HepG2 (cell line): Measurements from ENCODE around the gene KL. TPM values are rescaled to one million over a fixed set of nuclear protein-coding genes. Genes with fewer than 3 reads are reported as not detected.

Source experiments
- ATF7 ChIP-seq, 2 experiments: fragments of 450-650 bp in 1 of 2; sonication (generic) in 1 of 2; formaldehyde crosslinking in 1 of 2; IDR thresholded peaks; 2 replicates each; pipeline versions ENCODE4 v1.4.0 to v1.6.1; 2016 to 2020; ENCODE audit warnings: antibody characterized with exemption in 1 of 2, mild to moderate bottlenecking in 1 of 2, missing genetic modification reagents in 1 of 2
- GFI1 ChIP-seq: sonication (generic); formaldehyde crosslinking; IDR thresholded peaks from 2 replicates; pipeline ENCODE4 v1.5.0; 2020; ENCODE audit warnings: missing genetic modification reagents, mild to moderate bottlenecking, borderline replicate concordance
- HOXA5 ChIP-seq: sonication (generic); formaldehyde crosslinking; IDR thresholded peaks from 2 replicates; pipeline ENCODE4 v1.4.0; 2020; ENCODE audit warnings: missing genetic modification reagents
- JARID2 ChIP-seq: sonication (generic); formaldehyde crosslinking; IDR thresholded peaks from 2 replicates; pipeline ENCODE4 v1.8.1; 2023; ENCODE audit warnings: missing genetic modification reagents, inconsistent platforms; ENCODE audit not compliant: insufficient replicate concordance
- KDM3A ChIP-seq: IDR thresholded peaks from 2 replicates; pipeline ENCODE4 v1.6.1; 2018; ENCODE audit warnings: low read depth, missing compliant biosample characterization
- LCORL ChIP-seq, 2 experiments: fragments of 450-650 bp in 1 of 2; sonication (generic) in 1 of 2; formaldehyde crosslinking in 1 of 2; IDR thresholded peaks; 2 replicates each; pipeline versions ENCODE4 v1.5.0 to v1.6.1; 2017 to 2020; ENCODE audit warnings: antibody characterized with exemption in 1 of 2, missing genetic modification reagents in 1 of 2
- MZF1 ChIP-seq: sonication (generic); formaldehyde crosslinking; IDR thresholded peaks from 2 replicates; pipeline ENCODE4 v1.8.1; 2023; ENCODE audit warnings: mild to moderate bottlenecking, missing genetic modification reagents, borderline replicate concordance
- NR1H2 ChIP-seq: sonication (generic); formaldehyde crosslinking; IDR thresholded peaks from 2 replicates; pipeline ENCODE4 v1.8.1; 2022; ENCODE audit warnings: low read depth, missing genetic modification reagents, borderline replicate concordance
- PPARG ChIP-seq: conservative IDR thresholded peaks from 2 replicates; pipeline ENCODE4 v1.6.1; 2016; ENCODE audit warnings: missing biosample characterization, missing genetic modification reagents
- RERE ChIP-seq: IDR thresholded peaks from 2 replicates; pipeline ENCODE4 v1.6.1; 2016; ENCODE audit warnings: low read depth, missing genetic modification reagents, missing compliant biosample characterization
- ZC3H13 ChIP-seq: sonication (generic); formaldehyde crosslinking; IDR thresholded peaks from 2 replicates; pipeline ENCODE4 v1.8.1; 2023; ENCODE audit warnings: mild to moderate bottlenecking, missing genetic modification reagents, moderate library complexity
- ZNF10 ChIP-seq: sonication (generic); formaldehyde crosslinking; IDR thresholded peaks from 2 replicates; pipeline ENCODE4 v1.4.0; 2020; ENCODE audit warnings: mild to moderate bottlenecking, low read depth, missing genetic modification reagents, borderline replicate concordance
- ZNF253 ChIP-seq: sonication (generic); formaldehyde crosslinking; IDR thresholded peaks from 2 replicates; pipeline ENCODE4 v1.8.0; 2022; ENCODE audit warnings: mild to moderate bottlenecking, missing genetic modification reagents, borderline replicate concordance
- ZNF644 ChIP-seq: IDR thresholded peaks from 2 replicates; pipeline ENCODE4 v1.6.1; 2016; ENCODE audit warnings: low read depth
- ZNF720 ChIP-seq: sonication (generic); formaldehyde crosslinking; IDR thresholded peaks from 2 replicates; pipeline ENCODE4 v1.4.0; 2020; ENCODE audit warnings: missing genetic modification reagents
- ZNF891 ChIP-seq: sonication (generic); formaldehyde crosslinking; IDR thresholded peaks from 2 replicates; pipeline ENCODE4 v1.5.0; 2020; ENCODE audit warnings: mild to moderate bottlenecking, missing genetic modification reagents
- polyA plus RNA-seq, 8 experiments: library from polyadenylated mRNA; depleted of rRNA in 3 of 8; stranded (reverse) in 7 of 8; unstranded in 1 of 8; fragments of >200 nt; fragmentation: Illumina TruSeq in 4 of 8; extraction: Trizol in 4 of 8; gene quantifications; 2 replicates each; pipeline versions ENCODE4 v1.2.1 to v1.2.3, GENCODE V29; 2011 to 2016; ENCODE audit warnings: low read depth in 4 of 8, missing spikeins in 1 of 8, mixed read lengths in 1 of 8; ENCODE audit not compliant: insufficient read depth in 1 of 8
- total RNA-seq, 5 experiments: library from RNA; depleted of rRNA; stranded (reverse); fragments of >200 nt; fragmentation: Illumina TruSeq; extraction: Trizol; gene quantifications; 2 replicates each; pipeline ENCODE4 v1.2.3, GENCODE V29; 2016; ENCODE audit warnings: low read depth in 1 of 5
- TF ChIP-seq, protein P1 (sequence below): IDR thresholded peaks from 2 replicates; pipeline ENCODE4 v1.6.1; 2012; ENCODE audit warnings: low read depth, low read length, improper control_type of control experiment
- TF ChIP-seq, protein P2 (sequence below): sonication (generic); formaldehyde crosslinking; IDR thresholded peaks from 2 replicates; pipeline ENCODE4 v1.8.1; 2022; ENCODE audit warnings: low read depth, mild to moderate bottlenecking, missing genetic modification reagents

The KL gene
- total and polyA plus RNA-seq, 2 of the 13 experiments (the other 11 are each of a cell fraction or from before 2014, with no cell fraction given) = not detected

GRCh38 chr13:33090755-33091414, 74.7 kb downstream of the KL start (continued):
- TF ChIP-seq RERE (CRISPR knock-in tag) (no peak), ZNF10 (no peak), ZNF891 (CRISPR knock-in tag) (no peak), PPARG (CRISPR knock-in tag) (no peak), ZNF720 (CRISPR knock-in tag) (no peak), GFI1 (CRISPR knock-in tag) (peak; percentile 77), ATF7 (IDR thresholded peaks at IDR 0.05) (no peak), ATF7 (CRISPR knock-in tag; IDR thresholded peaks at IDR 0.05) (no peak), HOXA5 (CRISPR knock-in tag) (no peak), ZNF253 (no peak), ZC3H13 (no peak), ZNF644 (CRISPR knock-in tag) (peak; percentile 60; the same call in 1 of the 2 replicates), NR1H2 (CRISPR knock-in tag) (no peak), MZF1 (CRISPR knock-in tag) (no peak), KDM3A (CRISPR knock-in tag) (no peak), LCORL (IDR thresholded peaks at IDR 0.05) (no peak), LCORL (CRISPR knock-in tag; IDR thresholded peaks at IDR 0.05) (no peak; the same call in 1 of the 2 replicates), JARID2 (CRISPR knock-in tag) (no peak)
- TF ChIP-seq, protein P1, sequence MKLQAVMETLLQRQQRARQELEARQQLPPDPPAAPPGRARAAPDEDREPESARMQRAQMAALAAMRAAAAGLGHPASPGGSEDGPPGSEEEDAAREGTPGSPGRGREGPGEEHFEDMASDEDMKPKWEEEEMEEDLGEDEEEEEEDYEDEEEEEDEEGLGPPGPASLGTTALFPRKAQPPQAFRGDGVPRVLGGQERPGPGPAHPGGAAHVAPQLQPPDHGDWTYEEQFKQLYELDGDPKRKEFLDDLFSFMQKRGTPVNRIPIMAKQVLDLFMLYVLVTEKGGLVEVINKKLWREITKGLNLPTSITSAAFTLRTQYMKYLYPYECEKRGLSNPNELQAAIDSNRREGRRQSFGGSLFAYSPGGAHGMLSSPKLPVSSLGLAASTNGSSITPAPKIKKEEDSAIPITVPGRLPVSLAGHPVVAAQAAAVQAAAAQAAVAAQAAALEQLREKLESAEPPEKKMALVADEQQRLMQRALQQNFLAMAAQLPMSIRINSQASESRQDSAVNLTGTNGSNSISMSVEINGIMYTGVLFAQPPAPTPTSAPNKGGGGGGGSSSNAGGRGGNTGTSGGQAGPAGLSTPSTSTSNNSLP = peak; percentile 75
- TF ChIP-seq, protein P2, sequence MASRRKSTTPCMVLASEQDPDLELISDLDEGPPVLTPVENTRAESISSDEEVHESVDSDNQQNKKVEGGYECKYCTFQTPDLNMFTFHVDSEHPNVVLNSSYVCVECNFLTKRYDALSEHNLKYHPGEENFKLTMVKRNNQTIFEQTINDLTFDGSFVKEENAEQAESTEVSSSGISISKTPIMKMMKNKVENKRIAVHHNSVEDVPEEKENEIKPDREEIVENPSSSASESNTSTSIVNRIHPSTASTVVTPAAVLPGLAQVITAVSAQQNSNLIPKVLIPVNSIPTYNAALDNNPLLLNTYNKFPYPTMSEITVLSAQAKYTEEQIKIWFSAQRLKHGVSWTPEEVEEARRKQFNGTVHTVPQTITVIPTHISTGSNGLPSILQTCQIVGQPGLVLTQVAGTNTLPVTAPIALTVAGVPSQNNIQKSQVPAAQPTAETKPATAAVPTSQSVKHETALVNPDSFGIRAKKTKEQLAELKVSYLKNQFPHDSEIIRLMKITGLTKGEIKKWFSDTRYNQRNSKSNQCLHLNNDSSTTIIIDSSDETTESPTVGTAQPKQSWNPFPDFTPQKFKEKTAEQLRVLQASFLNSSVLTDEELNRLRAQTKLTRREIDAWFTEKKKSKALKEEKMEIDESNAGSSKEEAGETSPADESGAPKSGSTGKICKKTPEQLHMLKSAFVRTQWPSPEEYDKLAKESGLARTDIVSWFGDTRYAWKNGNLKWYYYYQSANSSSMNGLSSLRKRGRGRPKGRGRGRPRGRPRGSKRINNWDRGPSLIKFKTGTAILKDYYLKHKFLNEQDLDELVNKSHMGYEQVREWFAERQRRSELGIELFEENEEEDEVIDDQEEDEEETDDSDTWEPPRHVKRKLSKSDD (CRISPR knock-in tag) = no peak
